ENCODE measurements around the gene SLC7A1. TPM values are rescaled to one million over a fixed set of nuclear protein-coding genes. Genes with fewer than 3 reads are reported as not detected.

The SLC7A1 gene
- total and polyA plus RNA-seq, 2 experiments from 2014 or later: 6.0 to 13.6 TPM

GRCh38 chr13:29593605-29594297, 1.7 kb downstream of the SLC7A1 start:
- DNase-seq (ENCODE audit: low read depth in 1 of 2, low spot score in 1 of 2): no peak
- H3K27ac ChIP-seq: peak overlapping the region; percentile 86

GRCh38 chr13:29591310-29591709, 4.2 kb downstream of the SLC7A1 start:
- no peak for DNase-seq (ENCODE audit: low read depth in 1 of 2, low spot score in 1 of 2)
- Histone ChIP-seq H3K36me3 (no peaks in the 10 kb centered on the region), H3K27ac (no peak overlapping the region), H3K4me3 (no peak overlapping the region), H3K9me3 (ENCODE audit: low read depth) (no peaks in the 10 kb centered on the region), H3K27me3 (no peaks in the 10 kb centered on the region), H3K4me1 (ENCODE audit: low read depth) (no peaks in the 10 kb centered on the region)
- TF ChIP-seq CTCF (IDR thresholded peaks at IDR 0.05; ENCODE audit: low read depth, low read length): no peak

More at GRCh38 chr13:29593605-29594297, 1.7 kb downstream of the SLC7A1 start:
- Histone ChIP-seq H3K27me3 (peaks cover 7% of the 10 kb centered on the region), H3K36me3 (no peaks in the 10 kb centered on the region), H3K4me1 (ENCODE audit: low read depth) (no peaks in the 10 kb centered on the region), H3K4me3 (peak overlapping the region; percentile 90), H3K9me3 (ENCODE audit: low read depth) (no peaks in the 10 kb centered on the region)
- TF ChIP-seq CTCF (IDR thresholded peaks at IDR 0.05; ENCODE audit: low read depth, low read length): no peak

DNA sequence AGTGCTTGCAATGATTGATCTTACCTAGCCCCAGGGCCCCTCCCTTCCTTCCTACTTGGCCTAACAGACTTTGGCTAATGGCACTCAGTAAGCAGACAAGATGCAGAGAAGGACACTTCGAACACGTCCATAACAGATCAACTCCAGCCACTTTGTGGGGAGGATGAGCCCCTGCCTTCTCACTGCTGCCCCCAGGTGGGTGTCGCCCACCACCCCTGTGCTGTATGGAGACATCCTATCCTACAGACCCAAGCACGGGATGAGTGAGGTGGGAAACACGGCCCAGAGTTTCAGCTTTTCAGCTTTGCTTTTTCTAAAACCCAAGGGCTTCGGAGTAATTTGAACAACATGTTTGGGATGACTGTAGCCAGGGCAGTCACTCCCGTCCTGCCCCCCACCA, 5.5 kb downstream of the SLC7A1 start:
- Histone ChIP-seq H3K4me1 (ENCODE audit: low read depth) (no peaks in the 10 kb centered on the region), H3K9me3 (ENCODE audit: low read depth) (no peaks in the 10 kb centered on the region), H3K4me3 (no peak overlapping the region), H3K27me3 (no peaks in the 10 kb centered on the region), H3K36me3 (no peaks in the 10 kb centered on the region), H3K27ac (no peak overlapping the region)
- DNase-seq (ENCODE audit: low read depth in 1 of 2, low spot score in 1 of 2): no peak
- peak; percentile 14 for TF ChIP-seq CTCF (IDR thresholded peaks at IDR 0.05; ENCODE audit: low read depth, low read length)

GRCh38 chr13:29589234-29589633, 6.3 kb downstream of the SLC7A1 start:
- H3K9me3 ChIP-seq (ENCODE audit: low read depth): no peaks in the 10 kb centered on the region
- no peaks in the 10 kb centered on the region for H3K4me1 ChIP-seq (ENCODE audit: low read depth)
- no peak for TF ChIP-seq CTCF (IDR thresholded peaks at IDR 0.05; ENCODE audit: low read depth, low read length)
- H3K27ac ChIP-seq: no peak overlapping the region
- H3K36me3 ChIP-seq: no peaks in the 10 kb centered on the region
- H3K27me3 ChIP-seq: no peaks in the 10 kb centered on the region
- no peak for DNase-seq (ENCODE audit: low read depth in 1 of 2, low spot score in 1 of 2)
- no peak overlapping the region for H3K4me3 ChIP-seq

GRCh38 chr13:29587645-29588044, 7.8 kb downstream of the SLC7A1 start:
- TF ChIP-seq CTCF (IDR thresholded peaks at IDR 0.05; ENCODE audit: low read depth, low read length): no peak
- no peak overlapping the region for H3K4me3 ChIP-seq
- H3K4me1 ChIP-seq (ENCODE audit: low read depth): no peaks in the 10 kb centered on the region
- H3K27ac ChIP-seq: no peak overlapping the region
- H3K36me3 ChIP-seq: no peaks in the 10 kb centered on the region
- no peaks in the 10 kb centered on the region for H3K27me3 ChIP-seq
- no peak for DNase-seq (ENCODE audit: low read depth in 1 of 2, low spot score in 1 of 2)
- no peaks in the 10 kb centered on the region for H3K9me3 ChIP-seq (ENCODE audit: low read depth)

Data from cardiac muscle cell (in vitro differentiated cells and primary cell).